EH (cell line): ENCODE measurements around the gene UGT1A1.
A peak's percentile ranks its signal among the peaks of the same experiment; 100 is the strongest.

Experiments used
- DNase-seq: peaks from one replicate; pipeline ENCODE4 v3.0.0-alpha.2; 2015; ENCODE audit warnings: low read depth

UGT1A1 gene

DNA sequence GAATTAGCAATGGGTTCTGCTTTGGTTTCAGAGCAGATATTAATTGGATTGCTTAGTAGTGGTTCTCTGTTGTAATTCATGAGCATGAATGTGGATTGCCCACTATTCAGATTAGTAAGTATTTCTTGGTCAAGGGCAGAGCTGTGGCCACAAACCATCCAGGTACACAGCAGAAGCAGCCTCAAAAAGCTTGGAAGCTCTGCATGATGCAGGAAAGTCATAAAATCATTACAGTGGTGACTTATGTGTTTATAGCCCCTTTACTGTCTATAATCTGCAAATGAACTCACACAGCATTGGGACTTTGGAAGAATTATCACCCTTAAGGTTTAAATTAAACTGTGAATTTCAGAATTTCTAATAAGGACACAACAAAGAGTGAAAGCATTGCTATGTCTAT is 1.9 kb upstream of the UGT1A1 start:
- DNase-seq = no peak

DNA sequence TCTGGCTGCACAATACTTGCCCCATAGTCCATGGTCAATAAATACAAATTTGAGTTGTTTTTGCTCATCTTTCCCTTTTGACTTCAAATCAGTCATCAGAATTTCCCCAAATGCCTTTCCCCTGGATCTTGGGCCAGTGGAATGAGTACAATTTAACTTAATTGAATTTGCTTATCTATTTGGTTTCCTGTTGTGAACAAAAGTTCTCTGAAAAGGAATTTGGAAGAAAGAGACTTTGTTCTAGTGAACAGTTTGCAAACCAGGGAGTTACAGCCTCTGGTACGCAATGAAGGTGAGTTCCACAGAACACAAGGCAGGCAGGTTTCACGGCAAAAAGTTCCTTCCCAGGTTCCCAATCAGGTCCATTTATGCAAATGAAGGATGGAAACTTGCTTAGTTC is 1.2 kb upstream of the UGT1A1 start:
- peak; percentile 6 for DNase-seq

DNA sequence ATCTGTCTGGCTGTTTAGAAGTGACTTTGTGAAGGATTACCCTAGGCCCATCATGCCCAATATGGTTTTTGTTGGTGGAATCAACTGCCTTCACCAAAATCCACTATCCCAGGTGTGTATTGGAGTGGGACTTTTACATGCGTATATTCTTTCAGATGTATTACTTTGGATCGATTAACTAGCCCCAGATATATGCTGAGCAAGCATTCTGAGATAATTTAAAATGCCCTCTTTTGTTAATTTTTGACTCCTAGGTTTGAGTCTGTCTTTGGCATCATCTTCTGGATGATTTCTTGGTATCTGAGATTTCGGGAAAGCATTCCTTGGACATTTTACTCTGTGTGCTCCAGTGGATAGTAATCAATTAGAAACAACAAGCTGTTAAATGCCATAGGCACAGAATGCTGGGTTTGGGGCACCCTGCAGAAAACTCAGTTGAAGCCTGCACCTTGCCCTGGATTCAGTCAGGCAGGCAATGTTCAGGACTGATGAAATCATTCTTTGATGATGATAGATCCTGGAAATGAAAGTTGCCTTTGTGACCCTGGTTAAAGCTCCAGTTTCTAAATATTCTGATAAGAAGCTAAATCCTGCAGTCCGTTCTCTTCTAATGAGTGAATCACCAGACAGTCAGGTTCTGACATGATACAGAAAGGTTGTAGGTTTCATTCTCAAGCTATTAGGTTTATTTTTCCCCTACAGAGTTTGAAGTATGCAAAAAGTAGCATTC is 1.1 kb downstream of the UGT1A1 start:
- DNase-seq = no peak

DNA sequence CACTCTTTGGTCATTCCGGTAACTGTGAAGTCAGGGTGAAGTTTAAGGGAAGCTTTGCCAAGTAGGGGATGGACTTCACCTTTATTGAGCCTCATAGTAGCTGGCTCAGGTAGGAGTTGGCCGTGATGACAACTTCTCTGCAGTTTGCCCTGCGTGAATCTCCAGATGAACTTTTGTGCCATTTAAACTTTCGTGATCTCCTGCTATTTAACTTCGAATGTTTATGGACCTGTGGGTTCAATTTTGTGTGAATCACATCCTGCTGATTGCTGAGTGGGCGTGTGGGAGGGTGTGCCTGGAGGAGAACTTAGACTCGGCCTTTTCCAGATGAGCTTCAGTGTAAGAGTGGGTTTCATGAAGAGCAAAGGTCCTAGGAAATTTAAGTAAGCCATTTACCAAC is 4.2 kb downstream of the UGT1A1 start:
- DNase-seq = peak; percentile 76

DNA sequence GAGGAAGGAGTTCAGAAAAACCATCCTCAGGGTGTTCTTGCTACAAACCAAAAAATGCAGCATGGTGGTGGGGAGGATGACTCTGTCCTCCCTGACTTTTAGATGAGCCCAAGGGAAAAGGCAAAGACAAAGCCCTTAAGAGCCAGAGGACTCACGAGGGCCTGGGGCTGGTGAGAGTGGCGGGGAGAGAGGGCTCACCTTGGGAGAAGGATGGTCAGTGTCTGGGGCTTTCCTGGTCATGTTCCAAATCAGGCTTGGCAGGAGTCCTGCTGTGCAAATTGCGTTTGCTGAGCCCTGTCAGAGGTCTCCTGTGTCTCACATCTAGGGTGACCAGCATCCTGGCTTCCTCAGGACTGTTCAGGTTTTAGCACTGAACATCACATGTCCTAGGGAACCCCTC is 4.7 kb downstream of the UGT1A1 start:
- DNase-seq = peak; percentile 18

DNA sequence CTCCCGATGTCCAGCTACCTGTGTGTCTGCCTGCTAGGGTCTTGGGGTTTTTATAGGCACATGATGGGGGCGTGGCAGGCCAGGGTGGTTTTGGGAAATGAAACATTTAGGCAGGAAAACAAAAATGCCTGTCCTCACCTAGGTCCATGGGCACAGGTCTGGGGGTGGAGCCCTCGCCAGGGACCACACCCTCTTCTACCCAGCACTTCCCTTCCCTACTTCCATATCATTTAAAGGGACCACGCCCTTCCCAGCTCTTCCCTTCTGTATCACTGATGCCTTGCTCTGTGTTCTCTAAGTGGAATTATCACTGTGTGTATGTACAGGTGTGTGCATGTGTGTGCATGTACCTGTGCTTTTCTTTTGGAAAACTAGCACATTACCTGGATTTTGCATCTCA is 6.3 kb downstream of the UGT1A1 start:
- no peak for DNase-seq

DNA sequence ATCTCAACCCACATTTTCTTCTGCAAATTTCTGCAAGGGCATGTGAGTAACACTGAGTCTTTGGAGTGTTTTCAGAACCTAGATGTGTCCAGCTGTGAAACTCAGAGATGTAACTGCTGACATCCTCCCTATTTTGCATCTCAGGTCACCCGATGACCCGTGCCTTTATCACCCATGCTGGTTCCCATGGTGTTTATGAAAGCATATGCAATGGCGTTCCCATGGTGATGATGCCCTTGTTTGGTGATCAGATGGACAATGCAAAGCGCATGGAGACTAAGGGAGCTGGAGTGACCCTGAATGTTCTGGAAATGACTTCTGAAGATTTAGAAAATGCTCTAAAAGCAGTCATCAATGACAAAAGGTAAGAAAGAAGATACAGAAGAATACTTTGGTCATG is 8.0 kb downstream of the UGT1A1 start:
- DNase-seq = no peak

DNA sequence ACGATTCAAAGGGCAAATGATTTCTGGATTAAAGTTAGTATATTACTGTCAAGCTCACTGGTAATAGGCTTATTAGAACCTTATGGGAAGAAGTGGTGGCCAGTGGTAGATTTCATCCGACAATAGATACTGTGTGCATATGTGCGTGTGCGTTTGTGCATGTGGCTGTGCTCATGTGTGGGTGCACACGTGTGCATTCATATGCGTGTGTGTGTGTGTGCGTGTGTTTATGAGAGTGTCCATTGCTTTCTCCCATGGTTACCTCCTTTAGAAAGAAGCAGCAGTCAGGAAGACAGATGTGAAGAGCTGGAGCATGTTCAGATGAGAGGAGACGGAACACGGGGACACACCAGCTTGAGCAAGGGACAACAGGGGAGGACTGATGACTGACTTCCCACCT is 9.2 kb downstream of the UGT1A1 start:
- no peak for DNase-seq

DNA sequence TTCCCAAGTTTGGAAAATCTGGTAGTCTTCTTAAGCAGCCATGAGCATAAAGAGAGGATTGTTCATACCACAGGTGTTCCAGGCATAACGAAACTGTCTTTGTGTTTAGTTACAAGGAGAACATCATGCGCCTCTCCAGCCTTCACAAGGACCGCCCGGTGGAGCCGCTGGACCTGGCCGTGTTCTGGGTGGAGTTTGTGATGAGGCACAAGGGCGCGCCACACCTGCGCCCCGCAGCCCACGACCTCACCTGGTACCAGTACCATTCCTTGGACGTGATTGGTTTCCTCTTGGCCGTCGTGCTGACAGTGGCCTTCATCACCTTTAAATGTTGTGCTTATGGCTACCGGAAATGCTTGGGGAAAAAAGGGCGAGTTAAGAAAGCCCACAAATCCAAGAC is 12.1 kb downstream of the UGT1A1 start:
- no peak for DNase-seq

DNA sequence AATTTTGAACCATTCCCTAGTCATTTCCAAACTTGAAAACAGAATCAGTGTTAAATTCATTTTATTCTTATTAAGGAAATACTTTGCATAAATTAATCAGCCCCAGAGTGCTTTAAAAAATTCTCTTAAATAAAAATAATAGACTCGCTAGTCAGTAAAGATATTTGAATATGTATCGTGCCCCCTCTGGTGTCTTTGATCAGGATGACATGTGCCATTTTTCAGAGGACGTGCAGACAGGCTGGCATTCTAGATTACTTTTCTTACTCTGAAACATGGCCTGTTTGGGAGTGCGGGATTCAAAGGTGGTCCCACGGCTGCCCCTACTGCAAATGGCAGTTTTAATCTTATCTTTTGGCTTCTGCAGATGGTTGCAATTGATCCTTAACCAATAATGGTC is 12.5 kb downstream of the UGT1A1 start:
- peak; percentile 4 for DNase-seq

DNA sequence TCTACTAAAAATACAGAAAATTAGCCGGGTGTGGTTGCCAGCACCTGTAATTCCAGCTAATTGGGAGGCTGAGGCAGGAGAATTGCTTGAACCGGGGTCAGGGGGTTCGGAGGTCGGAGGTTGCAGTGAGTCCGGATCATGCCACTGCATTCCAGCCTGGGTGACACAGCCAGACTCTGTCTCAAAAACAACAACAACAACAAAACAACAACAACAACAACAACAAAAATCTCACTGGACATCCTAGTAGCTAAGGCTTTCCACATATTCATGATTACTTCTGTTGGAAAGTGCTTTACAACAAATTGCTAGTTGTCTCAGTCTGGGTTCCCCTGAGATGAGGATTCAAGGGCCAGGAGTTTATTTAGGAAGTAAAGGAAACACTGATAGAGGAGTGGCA is 13.8 kb downstream of the UGT1A1 start:
- no peak for DNase-seq

DNA sequence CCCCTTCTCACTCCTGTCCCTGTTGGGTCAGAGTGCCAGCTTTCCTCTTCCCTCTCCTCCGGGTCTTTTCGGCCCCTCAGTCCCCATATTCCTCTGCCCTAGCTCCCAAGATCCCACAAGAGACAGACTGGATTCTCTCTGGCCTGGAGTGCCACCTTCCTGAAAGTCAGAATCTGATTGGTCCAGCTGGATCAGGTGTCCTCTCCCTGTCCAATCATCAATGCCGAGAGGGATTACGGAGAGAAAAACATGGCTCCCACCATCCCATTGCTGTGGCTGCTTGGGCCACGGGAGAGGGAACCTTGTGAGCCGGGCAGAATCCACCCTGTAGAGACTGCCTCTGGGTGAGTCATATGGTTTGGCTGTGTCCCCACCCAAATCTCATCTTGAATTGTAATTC is 15.3 kb downstream of the UGT1A1 start:
- DNase-seq = no peak

DNA sequence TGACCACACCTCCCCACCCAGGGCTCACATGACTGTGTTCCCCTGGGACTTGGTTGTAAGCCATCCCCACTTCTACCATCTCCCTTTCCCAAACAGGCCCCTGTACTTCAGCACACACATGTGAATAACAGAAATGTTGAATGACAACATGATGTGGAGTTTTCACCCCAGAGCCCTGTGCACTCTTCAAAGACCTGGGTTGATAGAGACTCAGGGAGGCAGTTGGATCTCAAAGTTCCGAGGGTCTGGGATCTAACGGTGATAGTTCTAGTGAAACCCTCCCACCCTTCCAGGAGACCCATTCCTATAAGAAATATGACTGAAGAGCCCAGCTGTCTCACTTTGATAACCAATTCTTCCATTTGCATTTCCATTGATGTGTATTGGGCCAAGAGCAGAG is 18.0 kb downstream of the UGT1A1 start, which contains the start of gene MROH2A:
MROH2A (plus strand) TSS at position 301 of the 400 bp plus-strand sequence. CDS start 1,029 bp downstream, outside the sequence.
- DNase-seq = no peak

DNA sequence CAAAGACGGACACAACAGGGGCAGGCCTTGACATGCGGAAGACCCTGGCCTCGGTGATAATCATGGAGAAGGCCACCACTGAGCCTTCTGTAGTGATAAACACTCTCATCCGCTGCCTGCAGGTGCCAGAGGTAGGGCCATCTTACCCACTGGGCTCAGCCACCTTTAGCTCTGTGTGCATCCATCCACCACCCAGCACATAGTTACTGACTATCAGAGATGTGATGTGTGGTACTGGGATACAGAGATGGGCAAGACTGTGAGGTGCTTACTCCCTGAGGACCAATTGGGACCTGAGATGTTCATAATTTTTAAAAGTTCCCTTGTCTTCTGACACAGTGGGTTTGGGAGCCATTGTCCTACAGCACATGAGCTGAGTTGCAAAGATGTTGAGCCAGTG is 19.7 kb downstream of the UGT1A1 start:
- no peak for DNase-seq

DNA sequence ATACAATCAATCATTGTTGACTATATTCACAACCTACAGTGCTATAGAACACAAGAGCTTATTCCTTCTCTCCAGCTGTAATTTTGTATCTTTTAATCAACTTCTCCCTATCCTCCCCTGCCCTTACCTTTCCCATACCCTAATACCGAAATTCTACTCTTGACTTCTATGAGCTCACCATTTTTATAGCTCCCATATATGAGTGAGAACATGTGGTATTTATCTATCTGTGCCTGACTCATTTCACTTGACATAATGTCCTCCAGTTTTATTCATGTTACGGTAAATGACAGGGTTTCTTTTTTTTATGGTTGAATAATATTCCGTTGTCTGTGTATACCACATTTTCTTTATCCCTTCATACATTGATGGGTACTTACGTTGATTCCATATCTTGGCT is 20.7 kb downstream of the UGT1A1 start:
- DNase-seq = peak; percentile 5

DNA sequence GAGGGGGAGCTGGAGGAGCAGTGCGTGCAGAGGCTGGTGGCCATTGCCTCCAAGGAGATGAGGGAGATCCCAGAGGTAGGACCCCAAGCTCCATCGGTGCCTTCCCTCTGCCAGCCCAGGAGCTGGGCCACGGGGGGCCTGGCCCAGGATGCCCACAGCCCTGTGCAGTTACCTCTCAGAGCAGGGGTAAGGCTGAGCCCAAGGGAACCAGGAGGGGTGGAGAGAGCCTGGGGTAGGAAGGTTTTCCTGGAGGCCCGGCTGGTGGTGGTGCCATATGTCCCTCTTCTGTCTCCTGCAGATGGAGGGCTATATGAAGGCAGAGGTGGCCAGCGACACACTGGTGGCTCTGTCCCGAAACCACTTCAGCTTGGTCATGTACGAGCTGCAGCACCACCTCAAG is 29.5 kb downstream of the UGT1A1 start:
- no peak for DNase-seq

DNA sequence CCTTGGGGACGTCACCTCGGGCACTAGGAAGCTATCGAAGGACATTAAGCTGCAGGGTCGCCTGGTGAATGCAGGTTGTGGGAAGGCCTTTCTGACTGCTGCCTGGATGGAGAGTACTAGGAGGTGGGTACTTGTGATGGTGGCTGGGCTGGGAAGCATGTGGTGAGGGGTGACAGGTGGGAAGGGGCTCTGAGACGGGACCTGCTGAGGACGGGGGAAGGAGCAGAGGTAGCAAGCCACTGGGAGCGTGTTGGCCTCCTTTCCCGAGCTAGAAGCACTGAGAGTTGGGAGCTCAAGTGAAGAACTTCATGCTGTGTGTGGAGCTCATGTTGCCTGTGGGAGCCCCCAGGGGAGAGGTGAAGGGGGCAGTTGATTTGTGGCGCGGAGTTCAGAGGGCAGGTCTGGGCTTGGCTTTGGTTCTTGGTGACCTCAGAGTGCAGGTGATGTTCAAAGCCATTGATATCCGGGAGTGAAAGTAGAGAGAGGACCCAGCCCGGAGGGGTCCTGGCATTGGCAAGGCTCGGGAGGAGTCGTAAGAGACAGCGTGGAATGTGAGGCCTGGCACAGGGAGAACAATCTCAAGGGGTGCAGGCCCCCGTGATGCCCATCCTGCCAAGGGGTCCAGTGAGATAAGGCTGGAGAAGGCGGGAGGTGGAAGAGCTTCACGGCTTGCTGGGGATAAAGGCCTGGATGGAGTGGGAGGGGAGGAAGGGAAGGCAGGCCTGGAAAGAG is 31.2 kb downstream of the UGT1A1 start:
- DNase-seq = no peak

DNA sequence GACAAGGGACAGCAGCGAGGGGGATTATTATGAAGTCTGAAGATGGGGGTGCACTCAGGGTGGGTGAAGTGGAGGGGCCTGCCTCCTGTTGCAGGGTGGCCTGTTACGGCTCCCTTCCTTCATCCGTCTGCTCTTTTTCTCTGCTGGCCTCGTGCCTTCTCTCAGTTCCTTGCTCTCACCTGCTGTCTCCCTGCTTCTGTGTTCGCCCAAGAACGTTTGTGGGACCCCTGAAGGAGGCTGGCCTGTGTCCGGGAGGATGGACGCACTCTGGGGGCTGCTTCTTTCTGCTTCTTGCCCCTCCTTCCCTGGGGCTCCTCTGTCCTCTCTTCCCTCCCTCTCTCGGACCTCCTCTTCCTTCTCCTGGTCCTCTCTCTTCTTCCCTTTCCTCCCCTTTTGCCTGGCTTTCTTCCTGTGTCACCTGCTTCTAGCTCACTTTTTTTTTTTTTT is 31.8 kb downstream of the UGT1A1 start:
- DNase-seq = no peak

DNA sequence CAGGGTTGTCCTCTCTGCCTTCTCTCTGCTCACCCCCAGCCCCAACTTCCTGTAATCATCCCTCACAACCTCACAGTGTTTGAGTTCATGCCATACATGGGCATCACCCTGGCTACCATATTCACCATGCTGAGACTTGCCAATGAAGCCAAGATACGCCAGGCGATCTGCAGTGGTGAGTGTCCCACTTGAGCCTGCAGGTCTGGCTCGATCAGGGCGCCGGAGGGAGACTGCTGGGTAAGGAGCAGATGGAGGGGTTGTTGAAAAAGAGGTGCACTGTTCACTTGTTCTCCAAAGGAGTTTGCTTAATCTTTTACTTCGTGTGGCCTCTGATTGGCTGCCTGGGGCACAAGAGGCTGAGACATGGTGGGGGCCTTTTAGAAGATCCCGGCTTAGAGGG is 32.6 kb downstream of the UGT1A1 start:
- DNase-seq = no peak

DNA sequence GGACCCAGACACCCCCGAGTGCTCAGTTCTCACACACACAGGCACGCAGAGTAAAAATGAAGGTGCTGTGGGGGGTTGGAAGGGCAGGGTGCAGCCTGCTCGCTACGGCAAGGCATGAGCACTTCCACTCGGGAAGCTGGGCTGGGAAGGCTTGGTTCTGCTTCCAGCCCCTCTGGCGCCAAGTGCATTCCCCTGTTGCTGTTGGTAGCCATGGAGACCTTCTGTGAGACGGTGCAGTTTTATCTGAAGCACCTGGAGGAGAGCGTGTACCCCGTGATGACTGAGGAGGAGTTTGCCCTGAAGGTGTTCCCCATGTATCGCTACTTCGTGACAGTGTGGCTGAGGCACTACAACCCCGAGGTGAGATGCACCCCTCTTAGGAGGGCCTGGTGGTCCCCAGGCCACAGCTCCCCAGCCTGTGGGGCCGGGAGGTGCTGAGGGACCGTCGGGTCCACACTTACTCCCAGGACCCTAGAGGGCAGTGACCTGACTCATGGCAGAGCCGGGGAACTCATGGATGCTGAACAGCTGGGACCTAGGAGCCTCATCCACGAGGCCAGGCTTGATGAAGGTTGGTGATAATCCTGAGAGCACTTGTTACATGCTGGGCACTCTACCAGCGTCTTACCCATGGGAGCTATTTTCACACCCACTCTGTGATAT is 33.5 kb downstream of the UGT1A1 start:
- no peak for DNase-seq

DNA sequence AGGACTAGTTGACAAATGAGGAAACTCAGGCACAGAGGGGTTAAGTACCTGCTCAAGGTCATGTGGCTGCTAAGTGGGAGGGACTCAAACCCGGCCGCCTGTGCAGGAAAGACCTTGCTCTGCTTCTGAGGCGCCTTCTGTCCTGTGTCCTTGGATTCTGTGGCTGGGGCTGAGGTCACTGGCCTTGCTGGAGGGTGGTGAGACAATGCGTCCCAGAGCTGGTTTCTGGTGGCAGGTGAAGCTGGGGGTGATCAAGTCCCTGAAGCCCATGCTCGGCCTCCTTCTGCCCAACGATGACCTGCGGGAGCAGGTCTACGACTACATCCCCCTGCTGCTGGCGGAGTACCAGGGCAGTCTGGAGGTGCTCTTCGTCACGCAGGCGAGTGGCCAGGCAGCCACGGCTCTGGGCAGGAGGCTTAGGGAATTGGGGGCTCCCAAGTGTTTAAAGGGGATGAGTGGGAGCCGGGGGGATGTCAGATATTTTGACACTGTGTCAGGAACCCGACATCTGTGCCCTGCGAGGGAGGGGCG is 34.1 kb downstream of the UGT1A1 start:
- DNase-seq = no peak

DNA sequence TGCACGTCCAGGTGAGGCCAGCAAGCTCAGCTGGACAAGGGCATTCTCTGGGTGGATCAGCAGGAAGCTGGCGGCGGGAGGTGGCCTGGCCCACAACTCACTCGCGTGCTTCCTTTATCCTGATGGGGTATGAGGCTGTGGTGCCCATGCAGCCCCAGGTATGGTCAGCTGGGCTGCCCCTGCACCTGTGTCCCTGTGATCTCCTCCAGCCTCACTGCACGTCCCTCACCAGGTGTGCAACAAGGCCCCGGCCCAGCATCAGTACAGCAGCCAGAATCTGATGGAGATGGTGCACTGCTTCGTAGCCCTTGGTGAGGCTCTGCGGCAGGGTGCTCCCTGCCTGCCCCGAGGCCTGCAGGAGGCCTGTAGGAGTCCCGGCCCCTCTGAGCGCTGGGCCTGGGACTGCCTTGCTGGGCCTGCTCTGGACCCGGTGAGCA is 35.7 kb downstream of the UGT1A1 start:
- no peak for DNase-seq

DNA sequence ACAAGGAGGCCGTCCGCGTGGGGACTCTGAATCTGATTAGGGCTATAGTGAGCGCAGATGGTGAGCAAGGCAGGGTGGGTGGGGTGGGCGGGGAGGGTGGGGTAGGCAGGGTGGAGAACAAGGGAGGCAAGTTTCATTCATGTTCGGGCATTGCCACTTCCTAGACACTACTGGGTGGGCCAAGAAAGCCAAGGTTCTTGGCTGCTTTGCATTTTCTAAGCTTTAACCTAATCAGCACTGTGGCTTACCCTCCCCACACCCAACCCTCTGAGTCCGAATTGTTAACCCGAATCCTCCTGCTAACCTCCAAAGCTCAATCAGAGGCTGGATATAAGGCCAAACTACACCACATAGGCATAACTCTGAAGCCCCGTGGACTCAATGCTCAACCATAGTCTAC is 36.2 kb downstream of the UGT1A1 start:
- no peak for DNase-seq
